Measurements from ENCODE around the gene LYVE1.

The LYVE1 gene

GRCh38 chr11:10518891-10519290, 49.6 kb downstream of the LYVE1 start:
- Histone ChIP-seq H3K27ac (ENCODE audit: low read length) (no peak overlapping the region), H3K79me2 (ENCODE audit: low read length) (no peaks in the 10 kb centered on the region), H3K36me3 (replicated peaks; ENCODE audit: insufficient read depth, low read length) (no peaks in the 10 kb centered on the region), H3K4me3 (ENCODE audit: low read length) (no peak overlapping the region), H3K9me3 (replicated peaks; ENCODE audit: insufficient read depth, low read length) (no peaks in the 10 kb centered on the region), H3K9ac (ENCODE audit: low read length) (no peak overlapping the region), H3K4me1 (ENCODE audit: low read length) (0 out of 2 replicates have a peak, but pooled peaks cover 9% of the 10 kb centered on the region), H3F3A (ENCODE audit: insufficient read depth, low read length) (no peaks in the 10 kb centered on the region), H3K27me3 (replicated peaks; ENCODE audit: insufficient read depth, low read length) (no peaks in the 10 kb centered on the region), H2AFZ (ENCODE audit: low read length) (no peak overlapping the region), H3K9me2 (replicated peaks; ENCODE audit: insufficient read depth, low read length) (no peaks in the 10 kb centered on the region), H4K20me1 (ENCODE audit: insufficient read depth, low read length) (no peaks in the 10 kb centered on the region), H3K4me2 (ENCODE audit: low read depth, low read length) (no peak overlapping the region)
- DNase-seq, result no peak
- TF ChIP-seq, protein P1, sequence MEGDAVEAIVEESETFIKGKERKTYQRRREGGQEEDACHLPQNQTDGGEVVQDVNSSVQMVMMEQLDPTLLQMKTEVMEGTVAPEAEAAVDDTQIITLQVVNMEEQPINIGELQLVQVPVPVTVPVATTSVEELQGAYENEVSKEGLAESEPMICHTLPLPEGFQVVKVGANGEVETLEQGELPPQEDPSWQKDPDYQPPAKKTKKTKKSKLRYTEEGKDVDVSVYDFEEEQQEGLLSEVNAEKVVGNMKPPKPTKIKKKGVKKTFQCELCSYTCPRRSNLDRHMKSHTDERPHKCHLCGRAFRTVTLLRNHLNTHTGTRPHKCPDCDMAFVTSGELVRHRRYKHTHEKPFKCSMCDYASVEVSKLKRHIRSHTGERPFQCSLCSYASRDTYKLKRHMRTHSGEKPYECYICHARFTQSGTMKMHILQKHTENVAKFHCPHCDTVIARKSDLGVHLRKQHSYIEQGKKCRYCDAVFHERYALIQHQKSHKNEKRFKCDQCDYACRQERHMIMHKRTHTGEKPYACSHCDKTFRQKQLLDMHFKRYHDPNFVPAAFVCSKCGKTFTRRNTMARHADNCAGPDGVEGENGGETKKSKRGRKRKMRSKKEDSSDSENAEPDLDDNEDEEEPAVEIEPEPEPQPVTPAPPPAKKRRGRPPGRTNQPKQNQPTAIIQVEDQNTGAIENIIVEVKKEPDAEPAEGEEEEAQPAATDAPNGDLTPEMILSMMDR (IDR thresholded peaks at IDR 0.05; ENCODE audit: low read length), result no peak
- no peak for TF ChIP-seq EZH2phosphoT487 (IDR thresholded peaks at IDR 0.05; ENCODE audit: low read length)
- TF ChIP-seq EZH2 (optimal IDR thresholded peaks at IDR 0.05; ENCODE audit: low read depth, low read length), result no peak

DNA sequence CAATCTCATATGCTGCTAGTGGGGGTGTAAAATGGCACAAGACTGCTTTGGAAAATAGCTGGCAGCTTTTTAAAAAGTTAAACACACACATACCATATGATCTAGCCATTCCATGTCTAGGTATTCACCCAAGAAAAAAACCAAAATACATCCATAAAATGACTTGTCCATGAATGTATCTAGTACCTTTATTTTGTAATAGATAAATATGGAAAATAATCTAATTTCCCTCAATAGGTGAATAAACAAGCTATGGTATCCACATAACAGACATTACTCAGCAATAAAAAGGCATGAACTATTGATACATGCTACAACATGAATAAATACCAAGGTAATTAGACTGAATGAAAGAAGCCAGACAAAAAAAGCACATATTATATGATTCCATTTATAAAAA, 50.3 kb downstream of the LYVE1 start:
- TF ChIP-seq EZH2 (optimal IDR thresholded peaks at IDR 0.05; ENCODE audit: low read depth, low read length), result no peak
- no peaks in the 10 kb centered on the region for H4K20me1 ChIP-seq (ENCODE audit: insufficient read depth, low read length)
- H3K4me3 ChIP-seq (ENCODE audit: low read length), result no peak overlapping the region
- no peak overlapping the region for H3K4me2 ChIP-seq (ENCODE audit: low read depth, low read length)
- H3F3A ChIP-seq (ENCODE audit: insufficient read depth, low read length), result no peaks in the 10 kb centered on the region
- no peak overlapping the region for H3K27ac ChIP-seq (ENCODE audit: low read length)
- no peak overlapping the region for H3K9ac ChIP-seq (ENCODE audit: low read length)
- DNase-seq, result no peak
- no peaks in the 10 kb centered on the region for H3K27me3 ChIP-seq (replicated peaks; ENCODE audit: insufficient read depth, low read length)
- H3K9me3 ChIP-seq (replicated peaks; ENCODE audit: insufficient read depth, low read length), result no peaks in the 10 kb centered on the region
- H3K9me2 ChIP-seq (replicated peaks; ENCODE audit: insufficient read depth, low read length), result no peaks in the 10 kb centered on the region
- H3K79me2 ChIP-seq (ENCODE audit: low read length), result no peaks in the 10 kb centered on the region
- no peak overlapping the region for H2AFZ ChIP-seq (ENCODE audit: low read length)
- H3K36me3 ChIP-seq (replicated peaks; ENCODE audit: insufficient read depth, low read length), result no peaks in the 10 kb centered on the region
- H3K4me1 ChIP-seq (ENCODE audit: low read length), result peaks cover 13% of the 10 kb centered on the region

DNA sequence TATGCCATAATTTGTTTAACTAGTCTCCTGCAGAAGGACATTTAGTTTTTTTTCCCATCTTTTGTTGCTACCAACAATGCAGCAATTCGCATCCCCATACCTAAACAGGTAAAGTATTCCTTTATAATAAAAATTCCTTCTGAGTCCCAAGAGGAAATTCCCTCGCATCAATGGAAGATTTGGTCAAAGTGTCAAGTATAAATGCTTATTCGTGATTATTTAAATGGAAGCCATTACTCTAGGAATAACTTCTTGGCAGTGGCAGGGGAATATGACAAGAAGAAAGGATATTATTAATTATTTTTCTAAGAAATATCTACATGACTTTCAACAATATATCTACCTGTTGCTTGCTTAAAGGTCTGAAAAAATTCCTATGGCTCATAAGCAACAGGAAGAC, 53.0 kb downstream of the LYVE1 start:
- H2AFZ ChIP-seq (ENCODE audit: low read length), result no peak overlapping the region
- H3K9me2 ChIP-seq (replicated peaks; ENCODE audit: insufficient read depth, low read length), result no peaks in the 10 kb centered on the region
- no peak overlapping the region for H3K27ac ChIP-seq (ENCODE audit: low read length)
- H4K20me1 ChIP-seq (ENCODE audit: insufficient read depth, low read length), result no peaks in the 10 kb centered on the region
- TF ChIP-seq EZH2 (optimal IDR thresholded peaks at IDR 0.05; ENCODE audit: low read depth, low read length), result no peak
- TF ChIP-seq EZH2phosphoT487 (IDR thresholded peaks at IDR 0.05; ENCODE audit: low read length), result no peak
- TF ChIP-seq, protein P1 (IDR thresholded peaks at IDR 0.05; ENCODE audit: low read length), result no peak
- 0 out of 2 replicates have a peak, but pooled peaks cover 4% of the 10 kb centered on the region for H3F3A ChIP-seq (ENCODE audit: insufficient read depth, low read length)
- H3K79me2 ChIP-seq (ENCODE audit: low read length), result no peaks in the 10 kb centered on the region
- no peaks in the 10 kb centered on the region for H3K27me3 ChIP-seq (replicated peaks; ENCODE audit: insufficient read depth, low read length)
- no peaks in the 10 kb centered on the region for H3K36me3 ChIP-seq (replicated peaks; ENCODE audit: insufficient read depth, low read length)
- H3K9me3 ChIP-seq (replicated peaks; ENCODE audit: insufficient read depth, low read length), result no peaks in the 10 kb centered on the region
- no peak for DNase-seq
- no peak overlapping the region for H3K9ac ChIP-seq (ENCODE audit: low read length)
- H3K4me1 ChIP-seq (ENCODE audit: low read length), result peaks cover 24% of the 10 kb centered on the region
- H3K4me2 ChIP-seq (ENCODE audit: low read depth, low read length), result no peak overlapping the region
- no peak overlapping the region for H3K4me3 ChIP-seq (ENCODE audit: low read length)

- TF ChIP-seq EZH2phosphoT487 (IDR thresholded peaks at IDR 0.05; ENCODE audit: low read length) (no peak), EZH2 (optimal IDR thresholded peaks at IDR 0.05; ENCODE audit: low read depth, low read length) (no peak)
- TF ChIP-seq, protein P1 (IDR thresholded peaks at IDR 0.05; ENCODE audit: low read length), result no peak
- Histone ChIP-seq H4K20me1 (ENCODE audit: insufficient read depth, low read length) (no peaks in the 10 kb centered on the region), H3K4me2 (ENCODE audit: low read depth, low read length) (no peak overlapping the region), H3K27me3 (replicated peaks; ENCODE audit: insufficient read depth, low read length) (no peaks in the 10 kb centered on the region), H3K79me2 (ENCODE audit: low read length) (no peaks in the 10 kb centered on the region), H3K27ac (ENCODE audit: low read length) (no peak overlapping the region), H3K9ac (ENCODE audit: low read length) (no peak overlapping the region), H3K9me3 (replicated peaks; ENCODE audit: insufficient read depth, low read length) (no peaks in the 10 kb centered on the region), H2AFZ (ENCODE audit: low read length) (no peak overlapping the region), H3K4me1 (ENCODE audit: low read length) (peaks cover 24% of the 10 kb centered on the region), H3F3A (ENCODE audit: insufficient read depth, low read length) (0 out of 2 replicates have a peak, but pooled peaks cover 4% of the 10 kb centered on the region), H3K36me3 (replicated peaks; ENCODE audit: insufficient read depth, low read length) (no peaks in the 10 kb centered on the region), H3K4me3 (ENCODE audit: low read length) (no peak overlapping the region), H3K9me2 (replicated peaks; ENCODE audit: insufficient read depth, low read length) (no peaks in the 10 kb centered on the region)
- DNase-seq, result no peak
These were observed 53.8 kb downstream of the LYVE1 start for GRCh38 chr11:10514709-10515108.

Data from MM.1S (cell line).